PC-9 (cell line): Measurements from ENCODE around the gene IDI1. TPM values are rescaled to one million over a fixed set of nuclear protein-coding genes. Genes with fewer than 3 reads are reported as not detected.
A peak's percentile ranks its signal among the peaks of the same experiment; 100 is the strongest.

Experiments
- BruUV-seq: library from RNA; stranded (reverse); fragments of 400-500 nt; replicated peaks from 2 replicates; lab custom pipeline; 2021; lab: Mats Ljungman, UMichigan
- CTCF ChIA-PET: fragments of 300-600 bp; sonication (Branson Sonifier 250); formaldehyde crosslinking; loops from one replicate; lab custom pipeline; 2022; ENCODE audit warnings: antibody characterized with exemption; lab: Charles Lee
- POLR2A ChIA-PET: fragments of 300-600 bp; sonication (Branson Sonifier 250); formaldehyde crosslinking; loops from one replicate; lab custom pipeline; 2022; ENCODE audit warnings: antibody characterized with exemption; ENCODE audit not compliant: unreplicated experiment; lab: Charles Lee
- DNase-seq, 2 experiments: peaks; one replicate each; pipeline versions ENCODE4 v3.0.0 to v3.0.0-alpha.2; 2015 to 2022; ENCODE audit warnings: mixed read lengths in 1 of 2
- H2AFZ ChIP-seq: fragments of 200-600 bp; sonication (generic); 2 replicates; pipeline ENCODE4 v1.8.1; 2017; ENCODE audit warnings: antibody characterized with exemption
- H3F3A ChIP-seq: fragments of 200-600 bp; sonication (generic); 2 replicates; pipeline ENCODE4 v1.8.1; 2017; ENCODE audit warnings: antibody characterized with exemption, mild to moderate bottlenecking, low read depth; ENCODE audit not compliant: insufficient read depth
- H3K27ac ChIP-seq: fragments of 200-600 bp; sonication (generic); 2 replicates; pipeline ENCODE4 v1.6.1; 2016; ENCODE audit warnings: mixed run types
- H3K27me3 ChIP-seq: fragments of 200-600 bp; sonication (generic); 2 replicates; pipeline ENCODE4 v1.6.1; 2016; ENCODE audit warnings: low read depth, mixed run types; ENCODE audit not compliant: insufficient read depth
- H3K36me3 ChIP-seq: fragments of 200-600 bp; sonication (generic); 2 replicates; pipeline ENCODE4 v1.6.1; 2016; ENCODE audit warnings: low read depth, mixed run types
- H3K4me1 ChIP-seq: fragments of 200-600 bp; sonication (generic); replicated peaks from 2 replicates; pipeline ENCODE4 v1.6.1; 2016; ENCODE audit warnings: mixed run types; ENCODE audit not compliant: insufficient read depth
- H3K4me2 ChIP-seq: fragments of 200-600 bp; sonication (generic); 2 replicates; pipeline ENCODE4 v1.6.1; 2017; ENCODE audit warnings: mixed run types
- H3K4me3 ChIP-seq: fragments of 200-600 bp; sonication (generic); 2 replicates; pipeline ENCODE4 v1.6.1; 2016; ENCODE audit warnings: mixed run types
- H3K79me2 ChIP-seq: fragments of 200-600 bp; sonication (generic); 2 replicates; pipeline ENCODE4 v1.6.1; 2017; ENCODE audit warnings: low read depth, mixed run types
- H3K9me2 ChIP-seq: fragments of 200-600 bp; sonication (generic); 2 replicates; pipeline ENCODE4 v1.8.1; 2017; ENCODE audit warnings: mild to moderate bottlenecking; ENCODE audit not compliant: insufficient read depth
- H3K9me3 ChIP-seq: fragments of 200-600 bp; sonication (generic); 2 replicates; pipeline ENCODE4 v1.8.1; 2016; ENCODE audit warnings: low read depth; ENCODE audit not compliant: insufficient read depth
- H4K20me1 ChIP-seq: fragments of 200-600 bp; sonication (generic); 2 replicates; pipeline ENCODE4 v1.8.1; 2017; ENCODE audit not compliant: insufficient read depth
- CTCF ChIP-seq: fragments of 200-600 bp; sonication (generic); conservative IDR thresholded peaks from 2 replicates; pipeline ENCODE4 v1.6.1; 2017; ENCODE audit warnings: mixed run types, antibody characterized with exemption, mild to moderate bottlenecking, moderate library complexity
- EZH2 ChIP-seq: fragments of 200-600 bp; sonication (generic); IDR thresholded peaks from 2 replicates; pipeline ENCODE4 v1.8.0; 2017; ENCODE audit warnings: antibody characterized with exemption, low read depth
- intact Hi-C: fragments of 100-400 bp; cut with micrococcal nuclease; formaldehyde crosslinking; loops from one replicate; pipeline ENCODE4 v1.10.0; 2022; ENCODE audit not compliant: unreplicated experiment
- total RNA-seq: library from RNA; stranded (reverse); gene quantifications from 2 replicates; pipeline ENCODE4 v1.2.3, GENCODE V29; 2021

Gene IDI1
- total RNA-seq, 1 experiment from 2014 or later: 57.7 TPM

DNA sequence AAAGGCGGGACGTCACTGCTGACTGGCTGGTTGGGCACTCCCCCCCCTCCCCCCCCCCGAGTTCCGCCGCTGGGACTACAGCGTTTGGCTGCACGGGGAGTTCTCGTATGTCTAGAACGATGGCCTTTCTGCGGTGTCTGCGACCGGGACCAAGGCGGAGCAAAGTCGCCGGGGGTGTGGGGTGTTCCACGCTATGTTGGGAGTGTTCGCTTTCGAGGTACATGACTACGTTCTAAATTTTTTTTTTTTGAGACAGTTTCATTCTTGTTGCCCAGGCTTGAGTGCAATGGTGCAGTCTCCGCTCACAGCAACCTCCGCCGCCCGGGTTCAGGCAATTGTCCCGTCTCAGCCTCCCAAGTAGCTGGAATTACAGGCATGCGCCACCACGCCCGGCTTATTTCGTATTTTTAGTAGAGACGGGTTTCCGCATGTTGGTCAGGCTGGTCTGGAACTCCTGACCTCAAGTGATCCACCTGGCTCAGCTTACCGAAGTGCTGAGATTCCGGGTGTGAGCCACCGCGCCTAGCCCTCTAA is 573 bp upstream of the IDI1 start:
- Histone ChIP-seq H3K36me3 (no peaks in the 10 kb centered on the region), H3K4me2 (peak overlapping the region; percentile 84), H3K9me3 (no peaks in the 10 kb centered on the region), H3F3A (peaks cover 15% of the 10 kb centered on the region), H3K79me2 (peaks cover 79% of the 10 kb centered on the region), H3K4me3 (peak overlapping the region; percentile 92), H3K27ac (peak overlapping the region; percentile 87), H4K20me1 (peaks cover 15% of the 10 kb centered on the region; the same call in 1 of the 2 replicates), H3K4me1 (peaks cover 18% of the 10 kb centered on the region), H3K27me3 (no peaks in the 10 kb centered on the region), H3K9me2 (no peaks in the 10 kb centered on the region), H2AFZ (peak overlapping the region; percentile 73)
- intact Hi-C loops: loop anchor here (1.0 to 2.0 kb wide), 2 partner anchors 63 to 118 kb away; partner anchors contain the start of gene LARP4B
- ChIA-PET POLR2A (interaction anchor here (0.7 kb wide), 1 partner anchor 118 kb away, joined by 7 read pairs; the partner anchor contains the start of gene LARP4B), CTCF (interaction anchor here (0.6 kb wide), 1 partner anchor 48 kb away, joined by 4 read pairs; no protein-coding TSS in a partner anchor)
- no peak for DNase-seq
- TF ChIP-seq EZH2 (no peak), CTCF (no peak)
- TSS peak; percentile 85 for BruUV-seq

DNA sequence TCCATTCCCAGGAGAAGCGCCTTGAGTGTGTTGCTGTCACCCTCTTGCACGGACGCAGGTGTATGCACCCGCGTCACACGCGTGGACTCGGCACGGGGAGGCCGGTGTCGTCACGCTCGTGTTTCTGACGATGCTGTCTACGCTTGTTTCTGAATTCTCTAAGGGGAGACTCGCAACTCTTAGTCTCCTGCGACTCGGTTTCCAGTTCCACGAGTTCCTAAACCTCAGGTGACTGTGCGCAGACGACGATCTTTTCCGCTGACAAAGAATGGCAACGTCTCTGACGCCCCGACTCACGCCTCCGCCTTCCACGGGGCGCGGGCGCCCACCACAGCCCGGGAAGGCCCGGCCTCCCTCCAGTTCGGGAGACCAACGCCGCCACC is 579 bp downstream of the IDI1 start:
- H3K36me3 ChIP-seq: no peaks in the 10 kb centered on the region
- peak overlapping the region; percentile 83; the same call in 1 of the 2 replicates for H2AFZ ChIP-seq
- H3K27me3 ChIP-seq: no peaks in the 10 kb centered on the region
- H4K20me1 ChIP-seq: peaks cover 15% of the 10 kb centered on the region; the same call in 1 of the 2 replicates
- ChIA-PET POLR2A (interaction anchor here (0.6 kb wide), 1 partner anchor 12 kb away, joined by 3 read pairs; no protein-coding TSS in a partner anchor), CTCF (no interaction called here)
- H3F3A ChIP-seq: peaks cover 15% of the 10 kb centered on the region
- no peak for TF ChIP-seq CTCF
- H3K4me3 ChIP-seq: peak overlapping the region; percentile 92
- peaks cover 16% of the 10 kb centered on the region for H3K4me1 ChIP-seq
- BruUV-seq: TSS peak; percentile 68
- peak in 1 of 2 experiments; percentile 3 for DNase-seq
- H3K4me2 ChIP-seq: peak overlapping the region; percentile 95
- no peaks in the 10 kb centered on the region for H3K9me3 ChIP-seq
- intact Hi-C loops: loop anchor here (2.0 kb wide), 1 partner anchor 62 kb away; no protein-coding TSS in a partner anchor
- H3K27ac ChIP-seq: peak overlapping the region; percentile 62
- peaks cover 77% of the 10 kb centered on the region for H3K79me2 ChIP-seq
- H3K9me2 ChIP-seq: no peaks in the 10 kb centered on the region

GRCh38 chr10:1047937-1048336 is 982 bp downstream of the IDI1 start:
- Histone ChIP-seq H3K9me2 (no peaks in the 10 kb centered on the region), H3K27me3 (no peaks in the 10 kb centered on the region), H3K36me3 (no peaks in the 10 kb centered on the region), H3F3A (peaks cover 15% of the 10 kb centered on the region), H3K4me1 (peaks cover 16% of the 10 kb centered on the region), H2AFZ (peak overlapping the region; percentile 83; the same call in 1 of the 2 replicates), H4K20me1 (peaks cover 15% of the 10 kb centered on the region; the same call in 1 of the 2 replicates), H3K9me3 (no peaks in the 10 kb centered on the region), H3K27ac (peak overlapping the region; percentile 62; the same call in 1 of the 2 replicates), H3K4me2 (peak overlapping the region; percentile 95), H3K4me3 (peak overlapping the region; percentile 92), H3K79me2 (peaks cover 73% of the 10 kb centered on the region)
- BruUV-seq: no TSS peak
- DNase-seq: peak in 1 of 2 experiments; percentile 19
- TF ChIP-seq EZH2 (no peak), CTCF (no peak)
- CTCF ChIA-PET: no interaction called here
- intact Hi-C loops: loop anchor here (2.0 kb wide), 1 partner anchor 61 kb away; no protein-coding TSS in a partner anchor
- POLR2A ChIA-PET: interaction anchor here (0.5 kb wide), 1 partner anchor 61 kb away, joined by 3 read pairs; no protein-coding TSS in a partner anchor
